PFSK-1 (cell line): Measurements from ENCODE around the gene WDR82.

Experiments used
- FOXP2 ChIP-seq: optimal IDR thresholded peaks from 2 replicates; pipeline ENCODE3; 2011; ENCODE audit warnings: borderline replicate concordance, control low read depth, inconsistent platforms; ENCODE audit not compliant: insufficient read depth; ENCODE audit errors: extremely low read length, extremely low read depth
- POLR2AphosphoS5 ChIP-seq: IDR thresholded peaks from 2 replicates; pipeline ENCODE4 v1.6.1; 2012; ENCODE audit warnings: low read depth, mild to moderate bottlenecking, control low read depth, low read length, moderate library complexity
- REST ChIP-seq, 2 experiments: IDR thresholded peaks; 2 replicates each; pipeline versions ENCODE4 v1.6.1 to v1.8.0; 2011 to 2012; ENCODE audit warnings: low read depth in 2 of 2, low read length in 2 of 2, control low read depth in 1 of 2, inconsistent platforms in 1 of 2, mild to moderate bottlenecking in 1 of 2, moderate library complexity in 1 of 2; ENCODE audit not compliant: insufficient read depth in 1 of 2
- SIN3A ChIP-seq: IDR thresholded peaks from 2 replicates; pipeline ENCODE4 v1.6.1; 2012; ENCODE audit warnings: mild to moderate bottlenecking, low read length, moderate library complexity, borderline replicate concordance; ENCODE audit not compliant: insufficient read depth
- TAF1 ChIP-seq: IDR thresholded peaks from 2 replicates; pipeline ENCODE4 v1.6.1; 2012; ENCODE audit warnings: low read length, control low read depth, borderline replicate concordance; ENCODE audit not compliant: insufficient read depth

GRCh38 chr3:52268036-52268435, 10.4 kb downstream of the WDR82 start:
- no peak for TF ChIP-seq TAF1
- TF ChIP-seq REST (IDR thresholded peaks at IDR 0.05; ENCODE audit: insufficient read depth in 1 of 2, low read depth in 2 of 2, low read length in 2 of 2) = no peak
- TF ChIP-seq POLR2AphosphoS5 = no peak
- no peak for TF ChIP-seq SIN3A
- TF ChIP-seq FOXP2 = no peak
